Activated T-cell treated with anti-CD3 and anti-CD28 coated beads for 4 hours (primary cell): Measurements from ENCODE around the gene PRICKLE3.
"Not testable (repeated sequence)": the region's sequence is repeated elsewhere in the genome, so short reads cannot be mapped to it uniquely, and the experiment has no call there.

Experiments used
- DNase-seq: peaks from one replicate; pipeline ENCODE4 v3.0.0-alpha.2; 2020

Gene PRICKLE3

GRCh38 chrX:49178537-49178936 lies 7.6 kb downstream of the PRICKLE3 start:
- DNase-seq: no peak

- no peak for DNase-seq
These were observed 8.2 kb downstream of the PRICKLE3 start for GRCh38 chrX:49177873-49178480.

GRCh38 chrX:49177338-49177833 lies 8.8 kb downstream of the PRICKLE3 start:
- DNase-seq: no peak

- DNase-seq: no peak
These were observed 9.5 kb downstream of the PRICKLE3 start for GRCh38 chrX:49176421-49177326.

- no peak for DNase-seq
These were observed 10.5 kb downstream of the PRICKLE3 start for GRCh38 chrX:49175435-49176274.

- no peak for DNase-seq
These were observed 11.4 kb downstream of the PRICKLE3 start for GRCh38 chrX:49174723-49175122.

GRCh38 chrX:49173544-49173943 lies 12.6 kb downstream of the PRICKLE3 start:
- DNase-seq: not testable (repeated sequence)

GRCh38 chrX:49172280-49172780 lies 13.8 kb downstream of the PRICKLE3 start:
- DNase-seq: peak; percentile 44

GRCh38 chrX:49171752-49172279 lies 14.4 kb downstream of the PRICKLE3 start, which contains the start of gene PLP2:
TSS of gene PLP2 (plus strand) at chrX:49171898. CDS start at chrX:49172001, 103 bp downstream.
- DNase-seq: peak; percentile 52

- no peak for DNase-seq
These were observed 18.4 kb downstream of the PRICKLE3 start for GRCh38 chrX:49167740-49168108.

- no peak for DNase-seq
These were observed 19.0 kb downstream of the PRICKLE3 start for GRCh38 chrX:49166914-49167739.

GRCh38 chrX:49165901-49166881 lies 20.0 kb downstream of the PRICKLE3 start:
- peak; percentile 41 for DNase-seq

- DNase-seq: no peak
These were observed 21.4 kb downstream of the PRICKLE3 start for GRCh38 chrX:49164589-49165360.

- peak; percentile 57 for DNase-seq
These were observed 22.4 kb downstream of the PRICKLE3 start for GRCh38 chrX:49163555-49164419.

GRCh38 chrX:49162620-49163019 lies 23.6 kb downstream of the PRICKLE3 start, which contains the start of gene MAGIX:
TSS of gene MAGIX (plus strand) at chrX:49162758. CDS start at chrX:49162890, 132 bp downstream.
- no peak for DNase-seq

GRCh38 chrX:49161632-49162031 lies 24.5 kb downstream of the PRICKLE3 start:
- no peak for DNase-seq

- no peak for DNase-seq
These were observed 25.3 kb downstream of the PRICKLE3 start for GRCh38 chrX:49160908-49161307.

- DNase-seq: no peak
These were observed 29.0 kb downstream of the PRICKLE3 start for GRCh38 chrX:49157194-49157593.
